ENCODE data around the gene BCAS4.

BCAS4 gene

GRCh38 chr20:50911716-50912115 is 116.9 kb downstream of the BCAS4 start:
- no peak overlapping the region for H3K4me3 Mint-ChIP-seq
- peaks cover 6% of the 10 kb centered on the region for H3K36me3 Mint-ChIP-seq
- H3K4me1 Mint-ChIP-seq, result peaks cover 58% of the 10 kb centered on the region
- H3K9me3 Mint-ChIP-seq, result no peaks in the 10 kb centered on the region
- H3K27ac Mint-ChIP-seq, result peak overlapping the region; percentile 84
- DNase-seq (ENCODE audit: low spot score in 2 of 2), result no peak
- no peaks in the 10 kb centered on the region for H3K27me3 Mint-ChIP-seq
- ATAC-seq (ENCODE audit: low read depth), result no peak

- H3K4me3 Mint-ChIP-seq, result no peak overlapping the region
Measured at GRCh38 chr20:50913690-50914375, 119.0 kb downstream of the BCAS4 start.

GRCh38 chr20:50915424-50915823 is 120.6 kb downstream of the BCAS4 start:
- Mint-ChIP-seq H3K4me1 (peaks cover 63% of the 10 kb centered on the region), H3K27me3 (no peaks in the 10 kb centered on the region), H3K36me3 (peaks cover 8% of the 10 kb centered on the region), H3K27ac (peak overlapping the region; percentile 82), H3K9me3 (no peaks in the 10 kb centered on the region), H3K4me3 (peak overlapping the region; percentile 39)
- ATAC-seq (ENCODE audit: low read depth), result no peak
- no peak for DNase-seq (ENCODE audit: low spot score in 2 of 2)

More at GRCh38 chr20:50913690-50914375, 119.0 kb downstream of the BCAS4 start:
- peaks cover 64% of the 10 kb centered on the region for H3K4me1 Mint-ChIP-seq
- H3K27ac Mint-ChIP-seq, result peak overlapping the region; percentile 83
- H3K36me3 Mint-ChIP-seq, result peaks cover 4% of the 10 kb centered on the region
- ATAC-seq (ENCODE audit: low read depth) (no peak), DNase-seq (ENCODE audit: low spot score in 2 of 2) (no peak)
- H3K9me3 Mint-ChIP-seq, result no peaks in the 10 kb centered on the region
- H3K27me3 Mint-ChIP-seq, result no peaks in the 10 kb centered on the region

GRCh38 chr20:50916257-50916656 is 121.4 kb downstream of the BCAS4 start:
- DNase-seq (ENCODE audit: low spot score in 2 of 2) (no peak), ATAC-seq (ENCODE audit: low read depth) (no peak)
- no peaks in the 10 kb centered on the region for H3K27me3 Mint-ChIP-seq
- H3K4me1 Mint-ChIP-seq, result peaks cover 65% of the 10 kb centered on the region
- peak overlapping the region; percentile 95 for H3K27ac Mint-ChIP-seq
- H3K9me3 Mint-ChIP-seq, result no peaks in the 10 kb centered on the region
- peaks cover 8% of the 10 kb centered on the region for H3K36me3 Mint-ChIP-seq
- H3K4me3 Mint-ChIP-seq, result no peak overlapping the region

GRCh38 chr20:50916934-50917333 is 122.1 kb downstream of the BCAS4 start:
- Mint-ChIP-seq H3K27ac (peak overlapping the region; percentile 95), H3K4me3 (peak overlapping the region; percentile 8), H3K4me1 (peaks cover 64% of the 10 kb centered on the region), H3K9me3 (no peaks in the 10 kb centered on the region), H3K36me3 (peaks cover 8% of the 10 kb centered on the region), H3K27me3 (no peaks in the 10 kb centered on the region)
- ATAC-seq (ENCODE audit: low read depth) (no peak), DNase-seq (ENCODE audit: low spot score in 2 of 2) (no peak)

GRCh38 chr20:50918403-50918802 is 123.5 kb downstream of the BCAS4 start:
- DNase-seq (ENCODE audit: low spot score in 2 of 2) (no peak), ATAC-seq (ENCODE audit: low read depth) (no peak)
- peaks cover 6% of the 10 kb centered on the region for H3K36me3 Mint-ChIP-seq
- H3K4me3 Mint-ChIP-seq, result no peak overlapping the region
- peaks cover 65% of the 10 kb centered on the region for H3K4me1 Mint-ChIP-seq
- H3K9me3 Mint-ChIP-seq, result no peaks in the 10 kb centered on the region
- H3K27me3 Mint-ChIP-seq, result no peaks in the 10 kb centered on the region
- H3K27ac Mint-ChIP-seq, result peak overlapping the region; percentile 95

GRCh38 chr20:50919567-50919966 is 124.7 kb downstream of the BCAS4 start:
- peaks cover 57% of the 10 kb centered on the region for H3K4me1 Mint-ChIP-seq
- peaks cover 6% of the 10 kb centered on the region for H3K36me3 Mint-ChIP-seq
- H3K4me3 Mint-ChIP-seq, result peak overlapping the region; percentile 21
- DNase-seq (ENCODE audit: low spot score in 2 of 2) (no peak), ATAC-seq (ENCODE audit: low read depth) (no peak)
- H3K9me3 Mint-ChIP-seq, result no peaks in the 10 kb centered on the region
- no peaks in the 10 kb centered on the region for H3K27me3 Mint-ChIP-seq
- H3K27ac Mint-ChIP-seq, result peak overlapping the region; percentile 95

- no peak overlapping the region for H3K4me3 Mint-ChIP-seq
- DNase-seq (ENCODE audit: low spot score in 2 of 2), result no peak
- H3K27ac Mint-ChIP-seq, result peak overlapping the region; percentile 95
- no peaks in the 10 kb centered on the region for H3K9me3 Mint-ChIP-seq
- H3K27me3 Mint-ChIP-seq, result no peaks in the 10 kb centered on the region
- peak; percentile 81 for ATAC-seq (ENCODE audit: low read depth)
- peaks cover 10% of the 10 kb centered on the region for H3K36me3 Mint-ChIP-seq
- peaks cover 60% of the 10 kb centered on the region for H3K4me1 Mint-ChIP-seq
Measured at GRCh38 chr20:50920997-50921396, 126.1 kb downstream of the BCAS4 start.

GRCh38 chr20:50921803-50922501 is 127.1 kb downstream of the BCAS4 start:
- Mint-ChIP-seq H3K9me3 (no peaks in the 10 kb centered on the region), H3K36me3 (peaks cover 10% of the 10 kb centered on the region), H3K4me1 (peaks cover 53% of the 10 kb centered on the region), H3K27me3 (no peaks in the 10 kb centered on the region), H3K4me3 (no peak overlapping the region), H3K27ac (peak overlapping the region; percentile 95)
- ATAC-seq (ENCODE audit: low read depth) (no peak), DNase-seq (ENCODE audit: low spot score in 2 of 2) (no peak)

GRCh38 chr20:50924261-50924920 is 129.5 kb downstream of the BCAS4 start:
- peaks cover 19% of the 10 kb centered on the region for H3K36me3 Mint-ChIP-seq
- no peak for ATAC-seq (ENCODE audit: low read depth)
- H3K4me1 Mint-ChIP-seq, result peaks cover 46% of the 10 kb centered on the region
- no peak overlapping the region for H3K4me3 Mint-ChIP-seq
- no peaks in the 10 kb centered on the region for H3K9me3 Mint-ChIP-seq
- DNase-seq (ENCODE audit: low spot score in 2 of 2), result no peak
- H3K27me3 Mint-ChIP-seq, result no peaks in the 10 kb centered on the region
- H3K27ac Mint-ChIP-seq, result peak overlapping the region; percentile 95

GRCh38 chr20:50926530-50926929 is 131.7 kb downstream of the BCAS4 start:
- Mint-ChIP-seq H3K4me1 (peaks cover 42% of the 10 kb centered on the region), H3K4me3 (no peak overlapping the region), H3K36me3 (peaks cover 20% of the 10 kb centered on the region), H3K9me3 (no peaks in the 10 kb centered on the region), H3K27me3 (no peaks in the 10 kb centered on the region), H3K27ac (peak overlapping the region; percentile 79)
- ATAC-seq (ENCODE audit: low read depth), result no peak
- DNase-seq (ENCODE audit: low spot score in 2 of 2), result no peak
